HG02623 (cell line): ENCODE measurements around the gene PACRG.

Experiments
- ATAC-seq: cut with Tn5 transposase; IDR thresholded peaks from one replicate; pipeline ENCODE4 v1.9.1; 2021; ENCODE audit warnings: moderate library complexity; ENCODE audit not compliant: unreplicated experiment

Gene PACRG

DNA sequence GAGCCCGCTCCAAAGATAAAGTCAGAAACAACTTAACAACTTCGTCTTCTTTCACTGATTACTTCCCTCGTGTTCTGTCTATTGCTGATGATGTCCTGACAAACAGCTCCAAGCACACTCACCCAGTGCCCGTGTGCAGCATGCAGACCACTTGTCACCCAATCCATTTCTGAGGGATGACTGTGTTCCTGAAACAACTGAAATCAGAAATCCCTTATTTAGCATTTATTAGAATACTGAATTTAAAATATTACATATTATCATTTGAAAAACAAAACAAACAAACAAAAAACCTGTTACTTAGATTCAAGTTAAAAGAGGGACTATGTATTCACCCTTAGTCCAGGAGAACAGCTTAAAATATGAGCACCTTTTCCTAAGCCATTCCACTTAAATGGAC, 463.0 kb downstream of the PACRG start:
- ATAC-seq, result no peak

DNA sequence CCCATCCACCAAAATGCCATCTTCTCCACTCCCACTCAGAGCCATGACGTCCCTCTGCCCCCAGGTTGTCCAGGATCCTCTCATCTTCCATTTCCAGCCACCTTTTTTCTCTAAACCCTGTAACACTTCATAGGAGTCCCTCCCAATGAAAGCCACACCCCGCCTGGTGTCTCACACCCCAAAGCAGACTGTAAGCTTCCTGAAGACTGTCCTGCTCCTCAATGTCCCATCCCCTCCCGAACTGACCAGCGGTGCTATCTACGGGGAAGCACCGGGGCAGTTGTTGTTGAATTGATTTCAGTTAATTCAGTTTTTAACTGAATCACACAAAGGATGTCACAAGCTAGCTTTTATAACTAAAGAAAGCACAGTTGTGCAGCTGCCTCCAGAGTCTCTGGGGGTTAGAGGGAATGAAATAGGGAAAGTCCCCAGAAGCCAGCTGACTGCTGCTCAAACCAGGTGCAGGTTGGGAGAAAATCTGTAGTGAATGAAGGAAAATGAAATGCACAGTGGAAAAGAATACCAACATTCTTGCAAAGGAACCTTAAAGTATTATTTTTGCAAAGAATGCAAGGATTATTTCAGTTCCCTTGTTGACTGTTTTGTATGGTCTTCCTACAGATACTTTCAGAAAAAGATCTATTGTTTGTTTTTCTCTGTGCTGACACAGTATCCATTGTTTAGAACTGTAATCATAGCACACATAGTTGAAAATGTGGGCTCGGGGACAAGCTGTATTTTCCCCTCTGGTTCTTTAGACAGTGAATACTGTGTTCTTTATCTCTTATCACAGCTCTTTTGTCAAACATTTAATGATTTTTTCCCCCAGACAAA, 464.1 kb downstream of the PACRG start:
- no peak for ATAC-seq

DNA sequence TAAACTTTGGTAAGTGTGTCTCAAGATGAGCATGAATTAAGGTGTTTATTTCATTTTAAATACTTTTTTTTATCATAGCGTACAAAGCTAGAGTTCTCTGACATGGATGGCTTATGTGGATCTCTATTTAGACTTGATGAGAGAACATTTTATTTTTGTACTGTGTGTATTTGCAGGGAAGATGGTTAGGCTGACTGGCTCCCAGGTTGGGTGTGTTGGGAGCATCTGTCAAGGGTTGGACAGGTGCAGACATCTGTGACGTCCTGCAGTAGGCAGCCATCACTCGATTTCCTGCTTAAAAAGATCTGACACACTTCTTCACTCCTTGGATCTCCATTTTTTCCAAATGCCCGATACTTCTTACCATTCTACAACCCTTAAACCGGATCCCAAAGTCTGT, 464.8 kb downstream of the PACRG start:
- no peak for ATAC-seq

DNA sequence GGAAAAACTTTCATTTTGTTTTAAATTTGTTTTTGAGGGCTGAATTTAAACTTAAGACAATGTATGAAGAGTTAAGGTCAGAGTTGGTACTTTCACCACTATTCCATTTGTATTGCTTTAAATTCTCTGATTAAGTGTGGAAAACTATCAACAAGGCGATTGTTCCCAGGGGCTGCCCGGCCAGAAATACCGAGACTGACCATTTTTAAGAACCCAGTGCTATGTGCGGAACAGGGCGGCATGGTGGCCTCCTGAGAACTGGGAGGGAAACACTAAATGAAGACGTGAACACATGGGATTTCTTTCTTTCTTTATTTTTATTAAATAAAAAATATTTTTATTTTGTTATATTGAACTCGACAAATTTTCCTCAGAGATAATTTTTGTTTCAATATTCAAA, 465.6 kb downstream of the PACRG start:
- no peak for ATAC-seq

DNA sequence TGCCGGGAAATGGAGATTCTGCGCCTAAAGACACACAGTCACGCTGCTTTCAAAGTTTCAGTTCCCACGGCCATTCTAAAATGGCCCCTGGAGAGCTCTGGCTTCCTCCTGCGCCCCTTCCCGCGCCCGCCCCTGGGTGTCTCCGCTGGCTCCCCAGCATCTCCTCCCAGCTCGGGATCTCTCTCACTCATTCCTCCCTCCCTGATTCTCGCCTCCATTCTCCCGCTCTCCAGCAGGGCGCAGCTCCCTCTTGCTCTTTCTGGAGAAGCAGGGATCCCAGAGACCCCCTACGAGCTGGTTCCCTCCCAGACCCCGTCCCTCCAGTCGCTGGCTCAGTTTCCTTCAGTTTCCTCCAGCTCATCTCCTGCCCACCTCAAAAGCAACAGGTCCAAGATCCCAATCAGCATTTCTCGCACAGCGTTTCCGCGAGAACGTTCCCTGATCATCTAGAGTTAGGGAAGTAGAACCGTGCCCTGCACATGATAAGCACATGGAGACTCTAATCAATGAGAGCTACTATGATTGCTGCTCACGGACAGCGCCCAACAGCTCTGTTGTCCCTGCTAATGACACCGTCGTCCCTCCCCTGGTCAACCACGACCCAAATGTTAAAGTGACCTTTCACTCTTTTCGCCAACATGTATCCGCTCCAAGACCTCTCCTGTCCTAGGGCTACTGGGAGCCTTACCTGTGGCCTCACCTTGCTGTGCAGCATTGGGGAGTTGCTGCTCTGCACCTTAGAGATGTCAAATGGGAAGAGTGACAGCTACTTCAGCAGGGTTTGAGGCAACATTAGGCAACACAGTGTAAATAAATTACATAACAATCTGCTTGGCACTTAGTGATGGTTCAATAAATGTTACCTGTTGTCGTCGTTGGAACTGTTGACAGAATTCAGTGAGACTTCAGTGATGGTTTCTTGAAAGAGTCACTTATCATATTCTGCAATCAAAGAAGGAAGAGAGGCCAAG, 468.2 kb downstream of the PACRG start:
- no peak for ATAC-seq

DNA sequence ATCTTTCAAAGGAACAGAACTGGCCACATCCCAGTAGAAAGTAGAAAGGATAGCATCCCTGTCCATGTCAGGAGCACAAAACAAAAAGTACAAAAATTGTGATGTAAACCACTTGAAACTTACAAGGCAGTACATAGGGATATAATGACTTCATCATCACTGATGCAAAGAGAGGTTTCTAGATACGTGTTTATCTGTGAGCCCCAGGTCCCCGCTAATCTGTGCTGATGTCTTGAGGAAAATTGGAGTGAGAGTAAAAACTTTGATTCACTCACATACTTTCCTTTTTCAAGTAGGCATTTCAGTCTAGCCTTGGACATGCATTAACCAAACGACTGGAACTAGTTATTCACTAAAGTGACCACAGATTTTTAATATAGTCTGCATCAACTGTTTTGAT, 470.1 kb downstream of the PACRG start:
- no peak for ATAC-seq

DNA sequence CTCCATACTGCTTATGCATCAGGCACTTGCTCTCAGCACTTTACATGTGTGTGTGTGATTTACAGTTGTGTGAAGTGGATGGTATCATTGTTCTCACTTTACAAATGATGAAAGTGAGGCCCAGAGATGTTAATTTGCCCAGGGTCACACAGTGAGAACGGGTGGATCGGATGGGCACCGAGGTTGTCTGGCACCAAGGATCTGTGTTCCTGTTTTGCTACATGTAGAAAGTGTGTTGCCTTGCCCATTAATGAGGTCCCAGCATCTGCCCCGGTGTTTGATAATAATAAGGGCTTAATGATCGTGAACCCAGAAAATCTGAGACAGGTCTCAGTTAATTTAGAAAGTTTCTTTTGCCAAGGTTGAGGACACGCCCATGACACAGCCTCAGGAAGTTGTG, 470.6 kb downstream of the PACRG start:
- no peak for ATAC-seq

DNA sequence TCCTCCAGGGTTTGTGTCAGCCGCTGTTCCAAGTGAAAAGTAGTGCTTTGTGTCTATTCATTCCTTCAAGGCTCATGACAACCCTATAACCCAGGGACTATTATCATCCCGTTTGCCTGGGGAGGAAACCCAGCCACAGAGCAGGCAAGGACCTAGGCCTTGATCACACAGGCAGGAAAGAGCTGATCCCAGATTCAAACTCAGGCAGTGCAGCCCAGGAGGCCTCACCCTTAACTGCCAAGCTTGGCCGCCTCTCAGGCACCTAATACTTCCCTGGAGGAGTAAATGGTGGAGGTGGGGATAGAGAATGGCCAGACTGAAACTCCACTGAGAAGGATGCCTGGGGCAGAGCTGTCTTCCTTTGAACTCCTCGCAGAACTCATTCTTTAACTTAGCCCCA, 471.6 kb downstream of the PACRG start:
- no peak for ATAC-seq

DNA sequence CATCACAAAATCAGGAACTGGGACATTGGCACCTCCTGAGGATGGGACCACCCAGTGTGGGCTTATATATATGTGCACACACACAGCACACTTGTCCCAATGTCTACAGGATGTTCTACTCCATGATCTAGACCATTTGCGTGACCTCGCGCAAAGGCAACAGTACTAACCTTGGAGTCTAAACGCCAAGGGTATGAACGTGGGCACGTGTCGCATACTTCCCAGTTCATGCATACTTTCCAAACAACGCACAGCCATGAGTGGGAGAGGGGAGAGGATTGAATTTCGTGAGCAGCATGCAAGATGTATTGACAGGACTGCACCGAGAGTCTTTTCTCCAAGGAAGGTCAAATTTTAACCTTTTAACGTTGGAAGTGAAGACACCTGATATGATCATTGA, 472.5 kb downstream of the PACRG start:
- no peak for ATAC-seq

DNA sequence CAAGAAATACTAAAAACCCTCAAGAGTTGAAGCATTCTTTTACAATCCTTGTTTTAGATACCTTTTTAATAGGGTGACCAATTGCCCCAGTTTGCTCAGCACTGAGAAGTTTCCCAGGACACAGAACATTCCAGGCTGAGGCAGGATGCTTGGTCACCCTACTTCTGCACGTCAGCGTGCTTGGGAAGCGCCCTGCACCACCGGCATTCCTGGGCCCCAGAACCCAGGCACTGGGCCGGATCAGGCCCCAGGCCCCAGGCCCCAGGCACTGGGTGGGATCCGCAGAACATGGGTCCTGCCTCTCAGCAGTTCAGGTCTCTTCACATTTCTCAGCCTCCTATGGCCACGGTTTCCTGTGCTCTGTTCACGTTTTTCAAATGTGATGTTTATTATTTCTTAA, 472.9 kb downstream of the PACRG start:
- ATAC-seq, result no peak

DNA sequence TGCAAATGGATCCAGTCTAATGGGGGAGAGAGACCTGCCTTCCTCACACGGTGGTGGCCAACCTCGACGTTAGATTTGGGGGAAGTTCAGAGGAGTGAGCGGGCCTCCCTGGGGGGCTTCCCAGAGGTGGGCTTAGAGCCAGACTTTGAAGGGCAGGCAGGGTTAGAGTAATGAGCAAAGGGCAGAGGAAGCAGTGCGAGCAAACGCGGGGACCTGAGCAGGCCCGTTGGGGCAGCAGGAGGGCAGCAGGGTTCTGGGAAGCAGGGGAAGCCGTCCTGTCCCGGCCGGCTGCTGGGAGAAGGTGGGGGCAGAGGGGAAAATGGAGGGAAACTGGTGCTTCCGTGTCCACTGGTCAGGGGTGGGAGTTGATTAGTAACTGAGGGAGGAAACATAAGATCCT, 474.1 kb downstream of the PACRG start:
- ATAC-seq, result no peak

DNA sequence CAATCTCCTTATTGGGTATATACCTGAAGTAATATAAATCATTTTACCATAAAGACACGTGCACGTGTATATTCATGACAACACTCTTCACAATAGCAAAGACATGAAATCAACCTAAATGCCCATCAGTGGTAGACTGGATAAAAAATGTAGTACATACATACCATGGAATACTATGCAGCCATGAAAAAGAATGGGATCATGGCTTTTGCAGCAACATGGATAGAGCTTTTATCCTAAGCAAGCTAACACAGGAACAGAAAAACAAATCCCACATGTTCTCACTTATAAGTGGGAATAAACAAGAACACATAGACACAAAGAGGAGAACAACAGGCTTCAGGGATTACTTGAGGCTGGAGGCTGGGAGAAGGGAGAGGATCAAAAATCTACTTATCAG, 478.4 kb downstream of the PACRG start:
- no peak for ATAC-seq

DNA sequence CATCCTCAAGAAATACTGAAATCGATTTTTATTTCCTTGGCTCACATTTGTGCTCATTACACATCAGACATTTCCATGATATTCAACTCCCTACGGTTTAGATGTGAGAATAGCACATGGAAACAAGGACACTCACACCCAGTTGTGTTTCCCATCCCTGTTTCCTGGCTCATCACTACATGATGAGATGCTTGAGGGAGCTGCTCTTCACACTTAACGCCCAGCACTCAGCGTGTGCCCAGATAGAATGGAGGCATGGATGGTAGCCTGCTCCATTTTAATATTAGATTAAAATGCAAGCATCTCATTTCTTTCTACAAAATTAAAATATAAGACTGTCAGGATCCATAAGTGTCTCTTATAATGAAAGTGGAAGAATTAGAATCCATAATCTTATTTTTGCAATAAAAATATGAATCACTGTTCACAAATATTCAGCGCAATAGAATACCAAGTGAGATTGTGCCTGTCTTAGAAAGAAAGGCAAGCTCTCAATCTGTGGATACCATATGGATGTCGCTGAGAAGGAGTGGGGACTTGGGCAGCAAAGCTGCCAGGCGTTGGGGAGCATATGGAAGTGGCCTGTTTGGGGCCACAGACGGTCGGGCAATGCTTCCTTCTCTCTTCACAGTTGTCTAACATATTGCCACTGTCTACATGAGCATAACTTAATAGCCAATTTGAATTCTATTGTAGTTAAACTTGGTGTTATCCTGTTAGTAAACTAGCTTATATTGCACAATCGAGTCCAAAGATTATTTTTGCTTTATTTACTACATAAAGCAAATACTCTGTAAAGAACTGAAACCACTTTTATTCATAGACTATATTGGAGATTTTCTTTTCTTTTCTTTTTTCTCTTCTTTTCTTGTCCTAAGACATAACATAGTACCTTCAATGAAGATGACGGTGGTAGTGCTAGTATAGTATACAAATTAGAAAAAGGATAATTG, 479.9 kb downstream of the PACRG start:
- ATAC-seq, result no peak

DNA sequence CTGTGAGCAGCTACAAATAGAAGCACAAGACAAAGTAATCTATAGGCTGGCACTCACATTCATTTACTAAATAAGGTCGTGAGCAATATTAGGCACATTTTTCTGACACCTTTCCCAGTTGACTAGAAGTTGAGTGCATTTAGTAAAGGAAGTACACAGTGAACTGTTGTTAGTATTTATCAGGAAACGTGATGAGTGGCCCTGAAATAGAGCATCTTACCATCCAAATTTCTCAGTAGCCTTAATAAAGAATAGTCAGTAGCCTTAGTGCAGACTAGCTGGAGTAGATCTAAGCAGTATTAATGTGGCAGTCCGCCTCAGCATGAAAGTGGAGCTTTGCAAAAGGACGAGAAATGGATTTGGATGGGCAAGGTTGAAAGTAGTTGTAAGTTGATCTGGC, 481.2 kb downstream of the PACRG start:
- ATAC-seq, result no peak

DNA sequence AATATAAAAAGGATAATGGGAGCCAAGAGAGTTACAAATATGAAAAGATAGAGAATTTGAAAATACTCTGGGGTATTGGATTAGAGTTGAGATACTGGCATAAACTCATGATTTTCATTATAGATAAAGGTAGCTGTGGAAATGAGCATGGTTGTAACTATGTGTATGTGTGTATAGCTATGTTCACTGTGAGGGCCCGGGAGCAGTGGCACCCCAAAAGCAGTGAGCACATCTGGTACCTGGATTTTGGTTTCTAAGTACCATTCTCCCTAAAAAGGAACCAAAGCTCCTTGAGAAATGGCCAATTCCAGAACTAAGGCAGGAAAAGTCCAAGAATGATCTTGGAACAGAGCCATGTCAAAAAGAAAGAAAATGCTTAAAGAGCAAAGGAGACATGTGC, 484.3 kb downstream of the PACRG start:
- no peak for ATAC-seq

DNA sequence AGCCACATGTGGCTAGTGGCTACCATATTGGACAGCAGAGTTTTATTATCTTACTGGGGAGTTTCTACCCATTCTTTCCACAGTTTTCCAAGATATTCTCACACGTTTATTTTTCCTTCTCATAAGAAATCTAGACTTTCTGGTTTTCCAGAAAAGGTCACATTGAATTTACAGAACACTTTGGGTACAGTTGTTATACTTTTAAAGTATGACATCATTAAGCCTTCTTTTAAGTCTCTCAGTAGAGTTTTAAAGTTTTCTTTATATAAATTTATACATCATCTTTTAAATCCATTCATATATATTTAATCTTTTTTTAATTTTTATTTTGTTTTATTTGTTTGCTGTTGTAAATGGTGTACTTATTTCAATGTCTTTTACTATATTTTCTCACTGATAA, 486.5 kb downstream of the PACRG start:
- no peak for ATAC-seq

DNA sequence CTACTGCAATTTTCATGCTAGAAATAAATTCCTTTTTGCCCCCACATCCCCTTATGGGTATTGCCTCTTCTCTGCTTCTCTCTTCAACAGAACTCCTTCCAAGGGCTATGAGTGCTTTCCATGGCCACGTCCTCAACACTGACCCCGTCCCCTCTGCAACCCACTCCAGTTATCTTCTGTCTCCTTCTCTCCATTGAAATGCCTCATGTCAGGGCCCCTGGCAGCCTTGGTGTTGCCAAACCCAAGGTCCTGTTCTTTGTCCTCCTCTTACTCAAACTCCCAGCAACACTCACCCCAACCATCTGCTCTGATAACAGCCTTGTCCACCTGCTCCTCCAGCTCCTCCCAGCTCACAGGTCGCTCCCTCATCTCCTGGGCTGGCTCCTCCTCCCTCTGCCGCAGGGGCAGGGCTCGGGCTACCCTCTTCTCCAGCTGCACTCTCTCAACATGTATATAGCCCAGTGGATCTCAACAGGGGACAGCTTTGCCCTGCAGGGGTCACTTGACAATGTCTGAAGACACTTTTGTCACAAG, 490.7 kb downstream of the PACRG start:
- ATAC-seq, result no peak

DNA sequence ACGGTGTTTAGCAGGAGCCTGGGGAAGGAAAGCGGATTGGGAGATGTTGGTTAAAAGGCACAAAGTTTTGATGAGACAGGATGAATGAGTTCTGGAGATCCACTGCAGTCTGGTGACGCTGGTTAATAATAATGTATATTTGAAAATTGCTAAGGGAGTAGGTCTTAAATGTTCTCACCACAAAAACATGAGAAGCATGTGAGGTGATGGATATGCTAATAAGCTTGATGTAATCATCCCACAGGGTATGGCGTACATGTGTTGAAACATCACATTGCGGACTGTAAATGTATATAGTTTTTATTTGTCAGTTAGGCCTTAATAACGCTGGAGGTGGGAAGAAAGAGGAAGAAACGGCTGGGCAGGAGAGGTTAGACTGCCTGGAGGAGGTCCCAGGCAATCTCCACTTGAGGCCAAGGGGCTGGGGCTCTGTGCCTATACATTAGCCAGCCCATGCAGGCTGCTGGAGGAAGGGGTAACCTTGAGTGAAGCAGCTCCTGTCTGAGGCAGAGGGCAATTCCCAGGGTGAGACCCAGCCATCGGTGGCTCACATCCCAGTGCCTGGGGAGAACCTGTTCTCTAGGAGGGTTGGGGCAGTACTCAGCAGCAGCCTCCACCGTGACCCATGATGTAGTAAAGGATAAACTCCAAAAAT, 498.5 kb downstream of the PACRG start:
- ATAC-seq, result no peak

DNA sequence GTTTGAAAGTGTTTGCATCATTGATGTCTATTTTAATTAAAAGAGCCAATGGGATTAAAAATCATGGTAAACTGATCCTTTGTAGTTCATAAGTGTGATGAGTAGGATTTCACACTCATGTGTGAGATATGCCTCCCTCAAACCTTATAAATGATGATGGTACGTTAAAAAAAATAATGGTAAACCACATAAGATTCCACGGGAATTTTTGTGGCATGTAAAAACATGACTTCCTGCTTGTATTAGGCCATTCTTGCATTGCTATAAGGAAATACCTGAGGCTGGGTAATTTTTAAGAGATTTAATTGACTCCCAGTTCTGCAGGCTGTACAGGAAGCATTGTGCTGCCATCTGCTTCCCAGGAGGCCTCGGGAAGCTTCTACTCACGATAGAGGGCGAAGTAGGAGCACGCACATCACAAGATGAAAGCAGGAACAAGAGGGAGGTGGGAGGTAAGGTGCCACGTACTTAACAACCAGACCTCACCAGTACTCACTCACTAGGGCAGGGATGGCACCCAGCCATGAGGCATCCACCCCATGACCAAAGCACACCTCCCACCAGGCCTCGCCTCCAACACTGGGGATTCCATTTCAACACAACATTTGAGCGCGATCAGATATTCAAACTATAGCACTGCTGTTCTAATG, 499.2 kb downstream of the PACRG start:
- ATAC-seq, result no peak

DNA sequence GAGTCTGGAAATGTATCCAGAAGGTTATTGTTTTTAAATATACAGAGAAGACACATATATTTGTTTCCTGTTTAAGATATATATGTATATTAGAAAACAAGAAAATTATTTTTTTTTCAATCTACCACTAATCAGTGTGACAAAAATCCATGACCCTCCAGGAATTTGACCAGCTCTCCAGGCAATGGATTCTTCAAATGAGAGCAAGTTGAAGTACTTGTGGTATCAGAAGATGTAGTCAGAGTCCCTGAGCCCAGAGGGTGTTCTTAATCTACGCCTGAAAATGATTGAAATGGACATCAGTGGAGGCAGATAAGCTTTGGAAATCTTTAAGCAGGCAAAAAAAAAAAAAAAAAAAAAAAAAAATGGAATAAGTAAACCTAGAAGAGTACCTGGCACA, 500.3 kb downstream of the PACRG start:
- ATAC-seq, result no peak
